Stromal cell of bone marrow (primary cell): ENCODE results near the gene ZNF641.
"Not testable (repeated sequence)": the region's sequence is repeated elsewhere in the genome, so short reads cannot be mapped to it uniquely, and the experiment has no call there.

ENCODE experiments used
- DNase-seq: peaks from one replicate; pipeline ENCODE4 v3.0.0-alpha.2; 2012; ENCODE audit warnings: low read depth

ZNF641 gene

DNA sequence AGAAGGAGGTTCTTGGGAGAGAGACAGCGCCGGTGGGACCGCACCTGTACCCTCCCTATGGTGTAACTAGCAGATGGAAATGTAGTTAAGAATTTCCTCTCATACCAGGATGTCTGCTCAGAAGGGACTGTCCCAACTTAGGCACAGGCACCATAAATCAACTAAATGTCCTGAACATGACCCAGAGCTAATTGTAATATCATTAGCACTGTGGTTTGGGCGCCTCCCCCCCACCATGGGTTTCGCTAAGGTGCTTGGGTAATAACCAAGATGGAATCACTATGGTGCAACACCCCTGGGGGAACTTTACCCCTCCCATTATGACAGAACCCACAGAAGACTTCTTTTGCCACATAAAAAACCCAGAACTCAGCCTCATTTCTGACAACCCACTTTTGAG lies 15.9 kb downstream of the ZNF641 start:
- no peak for DNase-seq

DNA sequence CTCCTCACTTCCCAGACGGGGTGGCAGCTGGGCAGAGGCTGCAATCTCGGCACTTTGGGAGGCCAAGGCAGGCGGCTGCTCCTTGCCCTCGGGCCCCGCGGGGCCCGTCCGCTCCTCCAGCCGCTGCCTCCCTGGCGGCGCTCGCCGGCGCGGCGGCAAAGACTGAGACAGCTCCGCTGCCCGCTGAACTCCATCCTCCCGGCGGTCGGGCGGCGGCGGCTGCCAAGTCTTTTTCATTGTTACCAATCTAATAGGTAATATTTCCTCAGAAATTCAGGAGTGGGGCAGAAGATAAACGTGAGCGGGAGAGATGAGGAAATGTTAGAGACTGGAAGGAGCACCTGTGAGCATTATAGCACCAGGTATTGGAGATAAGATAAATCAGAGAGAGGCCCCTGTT lies 17.0 kb downstream of the ZNF641 start:
- DNase-seq: not testable (repeated sequence)

DNA sequence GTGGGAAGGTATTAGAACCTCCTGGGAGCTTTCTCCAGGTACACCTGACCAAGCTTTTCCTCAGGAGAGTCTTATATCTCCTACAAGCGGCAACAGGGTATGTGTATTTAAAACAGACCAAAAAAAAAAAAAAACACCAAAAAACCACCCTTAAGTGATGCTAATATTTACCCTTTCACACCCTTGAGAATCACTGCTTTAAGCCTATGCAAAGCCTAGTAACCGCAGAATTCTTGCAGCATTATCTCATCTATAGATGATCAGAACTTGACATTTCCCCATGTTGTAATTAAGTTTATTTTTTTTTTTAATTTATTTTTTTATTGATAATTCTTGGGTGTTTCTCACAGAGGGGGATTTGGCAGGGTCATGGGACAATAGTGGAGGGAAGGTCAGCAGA lies 19.3 kb downstream of the ZNF641 start:
- DNase-seq: no peak

DNA sequence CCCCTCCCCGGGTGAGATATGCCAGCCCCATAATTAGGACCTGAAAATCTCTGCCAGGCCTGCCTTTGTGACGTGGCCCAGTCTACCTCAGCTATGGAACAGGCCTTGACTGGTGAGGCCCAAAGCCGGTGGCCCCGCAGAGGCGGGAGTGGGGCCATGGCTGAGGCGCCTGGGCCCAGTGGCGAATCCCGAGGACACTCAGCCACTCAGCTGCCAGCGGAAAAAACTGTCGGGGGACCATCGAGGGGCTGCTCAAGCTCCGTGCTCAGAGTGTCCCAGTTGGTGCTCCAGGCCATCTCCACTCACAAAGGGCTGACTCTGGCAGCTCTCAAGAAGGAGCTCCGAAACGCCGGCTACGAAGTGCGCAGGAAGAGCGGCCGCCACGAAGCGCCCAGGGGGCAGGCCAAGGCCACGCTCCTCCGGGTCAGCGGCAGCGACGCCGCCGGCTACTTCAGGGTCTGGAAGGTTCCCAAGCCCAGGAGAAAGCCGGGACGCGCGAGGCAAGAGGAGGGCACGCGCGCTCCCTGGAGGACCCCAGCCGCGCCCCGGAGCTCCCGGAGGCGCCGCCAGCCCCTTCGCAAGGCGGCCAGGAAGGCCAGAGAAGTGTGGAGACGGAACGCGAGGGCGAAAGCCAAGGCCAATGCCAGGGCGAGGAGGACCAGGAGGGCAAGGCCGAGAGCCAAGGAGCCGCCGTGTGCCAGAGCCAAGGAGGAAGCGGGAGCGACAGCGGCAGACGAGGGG lies 21.4 kb downstream of the ZNF641 start:
- no peak for DNase-seq

DNA sequence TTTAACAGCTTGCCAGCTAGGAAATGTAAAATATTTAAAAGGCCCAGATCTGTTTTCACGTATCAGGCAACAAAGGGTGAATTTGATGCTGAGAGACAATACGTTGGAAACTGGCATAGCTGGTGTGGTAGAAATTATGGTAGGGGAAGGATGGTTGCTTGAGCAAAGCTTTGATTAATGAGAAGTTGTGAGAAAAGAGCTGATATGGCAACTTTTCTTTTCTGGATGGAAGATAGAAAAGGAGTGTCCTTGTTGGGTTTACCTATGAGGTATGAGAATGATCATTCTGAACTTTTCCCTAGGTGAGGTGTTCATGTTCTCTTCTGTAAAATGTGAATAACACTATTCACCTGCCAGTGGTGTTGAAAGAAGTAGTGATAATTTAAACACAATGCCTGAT lies 34.2 kb downstream of the ZNF641 start:
- DNase-seq: no peak

DNA sequence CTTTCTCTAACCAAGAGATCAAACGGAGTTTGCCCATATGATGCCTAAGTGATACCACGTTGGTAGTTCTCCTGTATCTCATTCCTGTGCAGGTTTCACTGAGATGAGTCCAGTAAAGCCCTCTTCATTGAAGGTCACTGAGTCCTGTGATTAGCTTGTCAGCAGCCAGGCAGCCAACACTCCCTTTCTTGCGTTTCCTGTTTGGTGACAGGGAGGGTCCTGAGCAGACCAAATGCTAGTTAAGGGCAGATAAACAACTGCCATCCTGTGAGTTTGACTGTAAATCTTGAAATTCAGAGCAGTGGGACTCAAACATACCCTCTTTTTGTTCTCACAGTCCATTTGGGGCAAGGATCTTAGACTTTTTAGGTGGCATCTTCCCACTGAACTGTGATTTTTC lies 39.4 kb downstream of the ZNF641 start:
- DNase-seq: no peak

DNA sequence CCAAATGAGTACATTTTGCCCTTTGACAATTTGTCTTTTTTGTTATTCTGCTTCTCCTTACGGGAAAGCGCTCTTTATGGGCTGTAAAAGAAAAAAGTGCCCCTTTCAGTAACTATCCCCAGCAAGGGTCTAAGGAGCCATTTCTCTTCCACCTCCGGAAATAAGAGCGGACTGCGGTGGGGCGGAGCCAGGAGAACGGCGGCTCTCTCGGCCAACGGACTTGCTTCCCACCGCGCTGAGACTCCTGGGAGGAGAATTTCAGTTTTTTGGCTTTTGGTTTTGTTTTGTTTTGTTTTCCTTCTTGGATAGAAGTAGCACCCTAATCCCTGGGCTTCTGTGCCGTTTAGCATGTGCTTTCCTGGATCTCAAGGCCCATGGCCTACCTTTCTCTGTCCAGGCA lies 43.5 kb downstream of the ZNF641 start:
- no peak for DNase-seq

DNA sequence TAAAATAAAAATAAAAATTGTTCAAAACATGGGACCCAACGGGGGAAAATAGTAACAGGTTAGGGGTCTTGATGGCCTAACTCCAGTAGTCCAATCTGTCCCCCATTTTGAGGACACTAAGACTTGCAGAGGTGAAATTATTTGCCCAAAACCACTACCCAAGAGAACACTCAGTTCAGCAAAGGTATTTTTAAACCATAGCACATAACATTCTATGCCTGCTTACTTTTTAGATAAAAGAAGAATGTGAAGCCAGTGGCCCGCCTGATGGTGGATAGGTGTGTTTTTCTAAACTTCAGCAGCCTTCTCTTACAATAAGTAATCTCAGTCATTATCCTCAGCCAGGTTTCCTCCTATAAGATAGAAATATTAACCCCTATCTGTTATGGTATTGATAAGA lies 45.5 kb downstream of the ZNF641 start:
- DNase-seq: no peak

DNA sequence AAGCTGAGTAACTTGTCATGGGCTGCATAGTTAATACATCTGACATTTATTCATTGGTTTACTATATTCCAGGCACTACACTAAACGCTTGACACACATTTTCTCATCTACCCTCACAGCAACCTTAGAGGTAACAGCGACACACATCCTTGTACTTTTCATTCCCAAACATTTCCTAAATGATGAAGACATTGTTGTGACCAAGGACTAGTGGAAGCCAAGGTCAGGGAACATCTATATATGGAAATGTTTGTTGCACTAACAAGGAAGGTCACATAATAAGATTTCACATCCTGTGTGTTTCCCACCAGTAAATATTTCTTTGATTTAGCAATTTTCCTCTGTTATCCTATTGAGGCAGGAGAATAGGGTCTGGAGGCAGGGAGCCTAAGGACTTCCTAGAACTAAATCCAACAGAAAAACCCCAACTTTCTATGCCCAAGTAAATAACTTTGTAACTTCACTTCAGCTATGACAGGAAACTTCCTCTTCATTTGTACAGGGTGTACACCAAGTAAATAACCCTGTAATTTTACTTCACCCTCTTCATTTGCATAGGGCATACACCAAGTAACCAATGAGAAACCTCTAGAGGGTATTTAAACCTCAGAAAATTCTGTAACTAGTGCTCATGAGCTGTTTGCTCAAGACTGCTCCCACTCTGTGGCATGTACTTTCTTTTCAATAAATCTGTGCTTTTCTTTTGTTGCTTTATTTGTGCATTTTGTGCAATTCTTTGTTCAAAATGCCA lies 48.4 kb downstream of the ZNF641 start:
- no peak for DNase-seq

DNA sequence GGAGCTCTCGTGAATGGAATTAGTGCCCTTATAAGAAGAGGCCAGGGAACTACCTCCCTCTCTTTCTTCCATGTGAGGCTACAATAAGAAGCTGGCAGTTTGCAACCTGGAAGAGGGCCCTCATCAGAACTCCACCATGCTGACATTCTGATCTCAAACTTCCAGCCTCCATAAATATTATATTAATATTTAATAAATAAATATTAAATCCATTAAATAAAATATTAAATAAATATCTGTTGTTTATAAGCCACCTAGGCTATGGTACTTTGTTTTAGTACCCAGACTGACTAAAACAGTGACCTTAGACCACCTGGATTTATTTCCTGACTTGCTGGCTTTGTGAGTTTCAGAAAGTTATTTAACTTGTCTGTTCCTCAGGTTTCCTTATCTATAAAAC lies 49.9 kb downstream of the ZNF641 start:
- DNase-seq: no peak

DNA sequence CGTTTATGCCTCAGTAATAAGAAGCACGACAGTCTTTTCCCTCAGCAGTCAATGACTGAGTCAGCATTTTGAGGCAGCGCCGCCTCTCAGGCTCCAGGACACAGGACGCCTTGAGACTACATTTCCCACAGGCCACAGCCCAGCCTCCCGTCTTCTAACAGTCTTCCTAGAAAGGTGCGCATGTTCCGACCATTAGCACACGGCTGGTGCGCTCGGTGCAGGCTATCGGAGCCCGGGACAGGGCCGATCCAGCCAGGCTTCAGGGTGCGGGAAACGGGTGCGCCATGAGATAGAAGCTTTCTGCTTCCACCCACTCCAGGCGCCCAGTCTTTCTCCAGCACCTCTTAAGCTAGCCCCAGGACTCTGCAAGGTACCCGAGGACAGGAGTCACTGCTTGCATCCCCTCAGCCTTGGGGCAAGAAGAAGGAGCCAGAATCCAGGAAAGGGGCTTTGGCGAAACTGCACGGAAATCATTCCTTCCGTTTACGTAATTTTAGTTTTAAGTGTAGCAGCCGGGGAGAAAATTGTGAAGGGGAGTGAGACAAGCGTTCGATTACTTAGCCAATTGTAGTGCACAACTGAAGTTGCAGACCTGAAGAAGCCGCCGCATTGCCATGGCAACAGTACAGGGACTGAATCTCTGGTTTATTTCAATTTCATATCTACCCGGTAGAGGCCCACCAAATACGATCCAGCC lies 54.0 kb downstream of the ZNF641 start:
- peak; percentile 56 for DNase-seq

DNA sequence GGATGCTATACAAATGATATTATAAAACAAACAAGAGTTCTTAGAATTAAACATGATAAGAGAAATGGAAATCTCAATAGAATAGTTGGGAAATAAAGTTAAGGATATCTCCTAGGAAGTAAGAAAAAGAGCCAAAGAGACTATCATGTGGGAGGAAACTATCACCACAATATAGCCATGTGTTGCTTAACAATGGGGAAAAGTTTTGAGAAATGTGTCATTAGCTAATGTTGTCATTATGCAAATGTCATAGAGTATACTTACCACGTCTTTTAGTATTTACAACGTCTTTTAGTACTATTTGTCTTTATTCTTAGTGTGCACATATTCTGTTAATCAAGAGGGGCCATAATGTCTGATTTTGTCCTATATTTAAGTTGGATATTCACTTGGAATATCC lies 58.7 kb downstream of the ZNF641 start:
- no peak for DNase-seq

DNA sequence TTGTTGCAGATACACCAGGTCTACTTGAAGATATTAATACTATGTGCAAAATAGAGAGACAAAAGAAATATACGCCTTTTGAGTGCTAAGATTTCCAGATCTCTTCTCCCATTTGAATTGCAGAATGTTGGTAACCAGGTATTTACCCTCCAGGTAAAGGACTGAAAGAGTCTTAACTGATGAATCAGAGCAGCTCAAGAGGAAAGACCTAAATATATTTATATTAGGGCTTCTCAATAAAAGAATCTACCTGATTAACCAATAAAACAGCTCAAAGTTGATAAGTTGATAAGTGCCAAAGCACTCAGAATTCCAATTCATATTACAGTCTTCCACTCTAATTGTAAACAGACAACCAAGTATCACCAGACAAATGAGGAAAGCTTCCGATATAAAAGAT lies 59.2 kb downstream of the ZNF641 start:
- DNase-seq: no peak

DNA sequence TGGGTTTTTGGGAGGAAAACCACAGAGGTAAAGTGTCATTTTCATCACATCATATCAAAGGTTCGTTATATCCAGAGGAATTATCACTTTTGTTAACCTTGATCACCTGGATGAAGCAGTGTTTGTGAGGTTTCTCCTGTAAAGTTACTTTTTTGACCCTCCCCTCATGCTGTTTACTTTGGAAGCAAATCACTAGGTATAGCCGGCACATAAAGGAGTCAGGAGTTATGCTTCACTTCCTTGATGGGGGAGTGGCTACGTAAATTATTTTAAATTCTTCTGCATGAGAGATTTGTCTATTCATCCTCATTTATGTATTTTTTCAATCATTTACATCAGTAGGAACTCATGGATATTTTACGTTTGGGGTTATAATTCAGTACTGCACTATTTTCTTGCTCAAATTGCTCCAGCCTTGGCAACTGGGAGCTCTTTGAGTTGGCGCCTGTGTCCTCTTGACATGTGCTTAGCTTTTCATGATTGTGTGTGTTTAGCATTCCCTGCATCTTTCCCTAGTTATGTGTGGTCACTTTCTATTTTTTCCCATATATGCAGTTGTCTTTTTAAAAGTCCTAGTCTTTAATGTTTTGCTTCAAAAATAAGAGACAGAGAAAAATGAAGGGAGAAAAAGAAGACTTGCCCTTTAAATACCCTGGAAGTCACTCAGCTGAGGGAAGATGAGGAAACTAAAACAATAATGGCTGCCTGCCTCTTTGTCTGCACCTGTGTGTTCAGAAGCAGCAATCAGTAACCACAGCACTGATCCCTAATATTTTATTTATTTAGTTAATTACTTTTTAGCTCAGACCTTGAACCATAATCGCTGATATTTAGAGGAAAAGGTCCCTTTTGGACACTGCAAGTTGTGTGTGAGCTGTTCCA lies 62.1 kb downstream of the ZNF641 start:
- DNase-seq: no peak
